H1 (cell line): Measurements from ENCODE around the gene ZNF618. TPM values are rescaled to one million over a fixed set of nuclear protein-coding genes. Genes with fewer than 3 reads are reported as not detected.
"Not testable (repeated sequence)": the region's sequence is repeated elsewhere in the genome, so short reads cannot be mapped to it uniquely, and the experiment has no call there.

ENCODE experiments used
- CTCF ChIA-PET: fragments of 300-600 bp; sonication (Branson Sonifier 250); formaldehyde crosslinking; loops from one replicate; lab custom pipeline; 2021; ENCODE audit not compliant: partially characterized antibody; lab: Charles Lee
- POLR2A ChIA-PET: fragments of 300-600 bp; sonication (Branson Sonifier 250); formaldehyde crosslinking; loops from one replicate; lab custom pipeline; 2021; ENCODE audit warnings: inconsistent platforms; ENCODE audit not compliant: partially characterized antibody; lab: Charles Lee
- DNase-seq, 2 experiments: peaks; one replicate each; pipeline versions ENCODE4 v3.0.0 to v3.0.0-alpha.2; 2010 to 2022; ENCODE audit warnings: low spot score in 2 of 2, low read depth in 1 of 2, mixed read lengths in 1 of 2
- FAIRE-seq: peaks from 2 replicates; lab custom pipeline; 2011; peaks lifted over from hg19 to GRCh38; lab: Jason Lieb, UNC
- H2AFZ ChIP-seq: 2 replicates; pipeline ENCODE4 v1.8.1; 2012; ENCODE audit warnings: low read length, inconsistent platforms
- H2AK5ac ChIP-seq: 2 replicates; pipeline ENCODE4 v1.6.1; 2013; ENCODE audit warnings: low read depth, low read length
- H2BK120ac ChIP-seq: replicated peaks from 2 replicates; pipeline ENCODE3; 2013; ENCODE audit warnings: low read depth, low read length, inconsistent platforms
- H2BK12ac ChIP-seq: 2 replicates; pipeline ENCODE4 v1.6.1; 2013; ENCODE audit warnings: low read depth, low read length
- H2BK15ac ChIP-seq: 2 replicates; pipeline ENCODE4 v1.6.1; 2013; ENCODE audit warnings: low read length
- H2BK20ac ChIP-seq: 2 replicates; pipeline ENCODE4 v1.6.1; 2013; ENCODE audit warnings: low read length
- H2BK5ac ChIP-seq: 2 replicates; pipeline ENCODE4 v1.6.1; 2013; ENCODE audit warnings: low read depth, low read length
- H3K14ac ChIP-seq: 2 replicates; pipeline ENCODE4 v1.6.1; 2013; ENCODE audit warnings: inconsistent platforms; ENCODE audit not compliant: insufficient read length
- H3K18ac ChIP-seq: 2 replicates; pipeline ENCODE4 v1.6.1; 2013; ENCODE audit warnings: low read length; ENCODE audit errors: extremely low read depth
- H3K23ac ChIP-seq: 2 replicates; pipeline ENCODE4 v1.6.1; 2013; ENCODE audit warnings: inconsistent platforms; ENCODE audit not compliant: insufficient read length
- H3K23me2 ChIP-seq: 2 replicates; pipeline ENCODE4 v1.6.1; 2013; ENCODE audit warnings: low read depth, low read length
- H3K27ac ChIP-seq: 2 replicates; pipeline ENCODE4 v1.6.1; 2011; ENCODE audit warnings: low read depth, low read length, inconsistent platforms
- H3K27me3 ChIP-seq, 4 experiments: replicated peaks in 1 of 4; 1 replicate in 1 of 4; 2 replicates in 3 of 4; pipeline versions ENCODE4 v1.6.1 to v1.8.1; 2011 to 2013; ENCODE audit warnings: low read length in 3 of 4, mild to moderate bottlenecking in 3 of 4, inconsistent platforms in 2 of 4, mixed read lengths in 2 of 4, moderate library complexity in 1 of 4; ENCODE audit not compliant: control insufficient read depth in 3 of 4, insufficient read depth in 3 of 4; ENCODE audit errors: extremely low read depth in 1 of 4
- H3K36me3 ChIP-seq, 4 experiments: 2 replicates each; pipeline versions ENCODE4 v1.6.1 to v1.8.1; 2011 to 2013; ENCODE audit warnings: mild to moderate bottlenecking in 4 of 4, low read length in 3 of 4, moderate library complexity in 2 of 4, control low read depth in 1 of 4, inconsistent platforms in 1 of 4; ENCODE audit not compliant: insufficient read depth in 4 of 4, control insufficient read depth in 2 of 4
- H3K4ac ChIP-seq: replicated peaks from 2 replicates; pipeline ENCODE3; 2013; ENCODE audit warnings: low read length, low read depth, mixed read lengths, inconsistent platforms; ENCODE audit not compliant: insufficient read length
- H3K4me1 ChIP-seq, 4 experiments: replicated peaks in 1 of 4; 1 replicate in 1 of 4; 2 replicates in 3 of 4; pipeline versions ENCODE4 v1.6.1 to v1.8.1; 2011 to 2013; ENCODE audit warnings: low read length in 3 of 4, inconsistent platforms in 2 of 4, mixed read lengths in 1 of 4; ENCODE audit not compliant: insufficient read depth in 4 of 4, control insufficient read depth in 3 of 4
- H3K4me2 ChIP-seq, 2 experiments: 2 replicates each; pipeline versions ENCODE4 v1.6.1 to v1.8.1; 2011 to 2013; ENCODE audit warnings: low read depth in 2 of 2, low read length in 2 of 2, control low read depth in 1 of 2, inconsistent platforms in 1 of 2, mild to moderate bottlenecking in 1 of 2; ENCODE audit not compliant: insufficient read depth in 1 of 2
- H3K4me3 ChIP-seq, 4 experiments: fragments of 200-600, 300-600 bp in 1 of 4; sonication (generic), shearing (Covaris generic), sonication (Bioruptor Twin) in 1 of 4; 2 replicates each; pipeline versions ENCODE4 v1.5.1 to v1.8.1; 2011 to 2016; ENCODE audit warnings: low read length in 4 of 4, low read depth in 3 of 4, control low read depth in 2 of 4, inconsistent platforms in 2 of 4, mild to moderate bottlenecking in 2 of 4, mixed read lengths in 1 of 4, moderate library complexity in 1 of 4; ENCODE audit not compliant: insufficient read depth in 2 of 4; ENCODE audit errors: extremely low read depth in 1 of 4
- H3K56ac ChIP-seq: replicated peaks from 2 replicates; pipeline ENCODE3; 2013; ENCODE audit warnings: low read depth, mild to moderate bottlenecking, mixed read lengths, low read length, inconsistent platforms; ENCODE audit not compliant: insufficient read length
- H3K79me1 ChIP-seq: 2 replicates; pipeline ENCODE4 v1.6.1; 2013; ENCODE audit warnings: low read depth, low read length, control low read depth
- H3K79me2 ChIP-seq, 2 experiments: 2 replicates each; pipeline versions ENCODE4 v1.6.1 to v1.8.1; 2012 to 2013; ENCODE audit warnings: low read length in 2 of 2, mild to moderate bottlenecking in 2 of 2, inconsistent platforms in 1 of 2; ENCODE audit not compliant: insufficient read depth in 2 of 2, control insufficient read depth in 1 of 2
- H3K9ac ChIP-seq, 4 experiments: replicated peaks in 1 of 4; 1 replicate in 1 of 4; 2 replicates in 3 of 4; pipeline versions ENCODE4 v1.6.1 to v1.8.1; 2011 to 2013; ENCODE audit warnings: low read depth in 3 of 4, low read length in 3 of 4, control low read depth in 2 of 4, mild to moderate bottlenecking in 2 of 4, moderate library complexity in 2 of 4, inconsistent platforms in 1 of 4; ENCODE audit errors: extremely low read depth in 1 of 4
- H3K9me3 ChIP-seq, 2 experiments: 2 replicates each; pipeline versions ENCODE4 v1.6.1 to v1.8.1; 2012 to 2013; ENCODE audit warnings: mild to moderate bottlenecking in 2 of 2, moderate library complexity in 2 of 2, control low read depth in 1 of 2, inconsistent platforms in 1 of 2, low read depth in 1 of 2, low read length in 1 of 2, mixed read lengths in 1 of 2; ENCODE audit not compliant: insufficient read depth in 2 of 2
- H4K20me1 ChIP-seq, 2 experiments: replicated peaks in 1 of 2; 2 replicates each; pipeline versions ENCODE3 to v1.8.1; 2011 to 2013; ENCODE audit warnings: inconsistent platforms in 2 of 2, low read length in 2 of 2, mild to moderate bottlenecking in 1 of 2; ENCODE audit not compliant: insufficient read depth in 2 of 2, control insufficient read depth in 1 of 2
- H4K5ac ChIP-seq: 2 replicates; pipeline ENCODE4 v1.6.1; 2013; ENCODE audit warnings: low read length, low read depth, mixed read lengths, inconsistent platforms; ENCODE audit not compliant: insufficient read length
- H4K8ac ChIP-seq: 2 replicates; pipeline ENCODE4 v1.8.0; 2013; ENCODE audit warnings: mild to moderate bottlenecking, moderate library complexity, low read length, inconsistent platforms; ENCODE audit not compliant: insufficient read depth; ENCODE audit errors: extremely low read depth
- H4K91ac ChIP-seq: replicated peaks from 2 replicates; pipeline ENCODE3; 2013; ENCODE audit warnings: low read length, mixed read lengths, inconsistent platforms; ENCODE audit not compliant: insufficient read length
- WGBS, 2 experiments: shearing (Covaris generic) in 1 of 2; methylation state at CpG; one replicate each; pipeline versions ENCODE4 v1.1.6 to v1.1.7; 2013 to 2015; ENCODE audit warnings: low lambda C conversion rate in 2 of 2, mixed read lengths in 2 of 2, inconsistent platforms in 1 of 2, low coverage in 1 of 2, missing lambda C conversion rate in 1 of 2; ENCODE audit not compliant: insufficient replicate concordance in 2 of 2, insufficient coverage in 1 of 2, insufficient read length in 1 of 2; ENCODE audit errors: extremely low coverage in 1 of 2, missing lambda C conversion rate in 1 of 2; 5-methylcytosine and 5-hydroxymethylcytosine counted together
- polyA plus RNA-seq, 7 experiments: library from polyadenylated mRNA; depleted of rRNA in 3 of 7; stranded (reverse) in 5 of 7; unstranded in 2 of 7; fragments of >200 nt in 5 of 7; fragments of 200-250 nt in 2 of 7; gene quantifications; 1 replicate in 5 of 7; 2 replicates in 1 of 7; 4 replicates in 1 of 7; pipeline versions ENCODE4 v1.2.1 to v1.2.3, GENCODE V29; 2011 to 2013; ENCODE audit warnings: missing spikeins in 2 of 7, mixed read lengths in 2 of 7
- total RNA-seq: library from RNA; stranded (reverse); fragmentation: NEBNext Ultra II Directional; extraction: Animal tissue kit (Norgen Biotek cat#: 25700); gene quantifications from 2 replicates; pipeline ENCODE4 v1.2.1, GENCODE V29; 2021

The ZNF618 gene
- total and polyA plus RNA-seq, 2 of the 8 experiments (the other 6 are each of a cell fraction or from before 2014, with no cell fraction given): 9.6 to 28.5 TPM

DNA sequence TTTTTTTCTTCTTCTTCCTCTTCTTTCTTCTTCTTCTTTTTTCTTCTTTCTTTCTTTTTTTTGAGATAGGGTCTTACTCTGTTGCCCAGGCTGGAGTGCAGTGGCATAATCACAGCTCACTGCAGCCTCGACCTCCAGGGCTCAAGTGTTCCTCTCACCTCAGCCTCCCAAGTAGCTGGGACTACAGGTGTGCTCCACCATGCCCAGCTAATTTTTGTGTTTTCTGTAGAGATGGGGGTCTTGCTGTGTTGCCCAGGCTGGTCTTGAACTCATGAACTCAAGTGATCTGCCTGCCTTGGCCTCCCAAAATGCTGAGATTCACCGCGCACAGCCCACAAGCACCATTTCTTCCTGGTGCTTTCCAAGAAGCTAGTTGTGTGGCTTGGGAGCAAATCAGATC is 121.0 kb downstream of the ZNF618 start:
- H3K14ac ChIP-seq, H3K23me2 ChIP-seq, H3K27ac ChIP-seq, H3K36me3 ChIP-seq, H3K56ac ChIP-seq, H2BK12ac ChIP-seq, H3K9me3 ChIP-seq, H4K20me1 ChIP-seq, H4K5ac ChIP-seq, H3K4me1 ChIP-seq, H2BK120ac ChIP-seq, H2BK15ac ChIP-seq, H2BK5ac ChIP-seq, H3K18ac ChIP-seq, H3K4ac ChIP-seq, DNase-seq, POLR2A ChIA-PET, H3K9ac ChIP-seq, H3K27me3 ChIP-seq, H2AFZ ChIP-seq, H3K23ac ChIP-seq, H2AK5ac ChIP-seq, H3K4me2 ChIP-seq, FAIRE-seq, H2BK20ac ChIP-seq, H3K4me3 ChIP-seq, H4K8ac ChIP-seq, H4K91ac ChIP-seq, H3K79me2 ChIP-seq, H3K79me1 ChIP-seq: not testable (repeated sequence)
- CTCF ChIA-PET: interaction anchor here (0.6 to 3.4 kb wide), 6 partner anchors 17 to 260 kb away, joined by 3 to 15 read pairs (median 6); no protein-coding TSS in a partner anchor
- 90% methylated on average over 3 of the region's 3 CpGs; no CpG with 5 or more reads in 1 of the 2 experiments for WGBS, 2 experiments
